ENCODE results near the gene MTR. TPM values are rescaled to one million over a fixed set of nuclear protein-coding genes. Genes with fewer than 3 reads are reported as not detected.
"Not testable (repeated sequence)": the region's sequence is repeated elsewhere in the genome, so short reads cannot be mapped to it uniquely, and the experiment has no call there.

MTR gene
- total RNA-seq, 2 donors from 2014 or later, result 67.4 to 68.7 TPM

- DNase-seq (ENCODE audit: low spot score in 2 of 2) (no peak), ATAC-seq (no peak)
- Mint-ChIP-seq H3K36me3 (peaks cover 5% of the 10 kb centered on the region in 2 donors), H3K27ac (peak overlapping the region in 1 of 2 donors; percentile 13), H3K9me3 (no peaks in the 10 kb centered on the region)
Observed at GRCh38 chr1:236841341-236841740, 46.2 kb downstream of the MTR start.

DNA sequence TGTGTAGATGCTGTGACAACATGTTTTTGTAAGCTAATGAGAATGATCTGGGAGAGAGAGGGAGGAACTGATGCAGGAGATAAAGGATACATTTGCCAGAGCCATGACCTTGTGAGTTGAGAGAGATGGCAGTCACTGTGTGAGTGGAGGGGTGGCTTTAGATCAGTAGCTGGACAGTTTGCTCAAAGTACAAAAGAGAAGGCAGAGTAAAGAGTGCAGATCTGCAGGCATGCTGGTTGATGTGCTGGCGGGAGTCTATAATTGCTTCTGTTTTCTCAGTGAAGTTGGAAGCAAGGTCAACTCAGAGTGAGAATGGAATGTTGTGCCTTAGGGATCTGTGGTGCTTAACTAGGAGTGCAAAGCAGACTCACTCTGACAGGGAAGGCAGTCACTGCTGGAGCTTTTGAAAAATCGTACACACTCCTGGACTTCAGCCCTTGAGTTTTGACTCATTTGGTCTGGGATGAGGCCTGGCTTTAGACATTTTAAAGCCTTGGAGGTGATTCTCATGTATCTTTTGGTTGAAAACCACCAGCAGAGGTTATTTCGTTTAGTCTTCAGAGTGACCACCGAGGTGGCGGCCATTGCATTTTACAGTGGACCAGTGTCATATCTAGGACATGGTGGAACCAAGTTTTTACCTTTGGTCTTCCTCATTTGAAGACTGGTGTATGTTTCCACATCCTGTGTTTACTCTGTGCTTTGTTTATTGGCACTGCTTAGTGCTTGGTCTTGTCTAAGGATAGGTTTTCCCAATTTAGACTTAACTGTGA is 49.6 kb downstream of the MTR start:
- DNase-seq (ENCODE audit: low spot score in 2 of 2) (no peak), ATAC-seq (no peak)
- Mint-ChIP-seq H3K9me3 (no peaks in the 10 kb centered on the region), H3K27ac (no peak overlapping the region), H3K36me3 (peaks cover 6 to 25% of the 10 kb centered on the region in 2 donors)

GRCh38 chr1:236845830-236846229 is 50.7 kb downstream of the MTR start:
- no peak overlapping the region for H3K27ac Mint-ChIP-seq
- no peak for DNase-seq (ENCODE audit: low spot score in 2 of 2)
- no peaks in the 10 kb centered on the region for H3K9me3 Mint-ChIP-seq
- ATAC-seq, result no peak
- peaks cover 6 to 25% of the 10 kb centered on the region in 2 donors for H3K36me3 Mint-ChIP-seq

DNA sequence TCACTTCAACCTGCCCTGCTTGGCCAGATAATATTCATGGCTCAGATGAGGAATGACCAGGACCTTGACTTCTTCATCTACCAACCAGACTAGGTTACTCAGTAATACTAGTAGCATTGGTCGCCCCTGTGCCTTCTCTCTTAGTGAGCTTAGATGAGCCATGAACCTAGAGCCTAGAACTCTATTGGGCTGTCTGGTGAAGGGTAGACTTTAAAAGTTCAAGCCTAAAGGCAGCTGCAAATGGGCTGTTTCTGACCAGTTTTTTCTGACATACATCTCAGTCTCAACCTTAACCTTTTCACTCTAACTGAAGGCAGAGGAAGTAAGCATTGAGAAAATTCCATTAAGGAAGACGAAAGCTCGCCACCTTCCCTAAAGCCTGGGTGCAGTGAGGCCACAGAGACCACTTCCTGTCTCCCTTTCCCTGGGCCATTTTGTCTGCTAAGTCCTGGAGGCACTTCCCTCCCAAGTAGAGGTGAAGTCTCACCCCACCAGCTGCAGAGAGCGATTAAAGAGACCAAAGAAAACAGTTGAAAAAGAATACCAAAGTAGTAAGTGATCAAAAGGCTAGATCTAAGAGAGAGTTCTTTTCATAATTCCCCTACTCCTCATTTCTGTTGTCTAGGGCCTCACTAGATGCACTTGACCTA is 53.3 kb downstream of the MTR start:
- ATAC-seq (no peak), DNase-seq (ENCODE audit: low spot score in 2 of 2) (no peak)
- peaks cover 6 to 20% of the 10 kb centered on the region in 2 donors for H3K36me3 Mint-ChIP-seq
- no peaks in the 10 kb centered on the region for H3K9me3 Mint-ChIP-seq
- no peak overlapping the region for H3K27ac Mint-ChIP-seq

- Mint-ChIP-seq H3K9me3 (no peaks in the 10 kb centered on the region), H3K36me3 (peaks cover 14 to 20% of the 10 kb centered on the region in 2 donors), H3K27ac (peak overlapping the region in 1 of 2 donors; percentile 5)
- ATAC-seq (no peak), DNase-seq (ENCODE audit: low spot score in 2 of 2) (no peak)
Observed at GRCh38 chr1:236850077-236850979, 55.2 kb downstream of the MTR start.

- no peak overlapping the region for H3K27ac Mint-ChIP-seq
- ATAC-seq, result no peak
- H3K9me3 Mint-ChIP-seq, result no peaks in the 10 kb centered on the region
- no peak for DNase-seq (ENCODE audit: low spot score in 2 of 2)
- peaks cover 19 to 28% of the 10 kb centered on the region in 2 donors for H3K36me3 Mint-ChIP-seq
Observed at GRCh38 chr1:236851871-236852270, 56.8 kb downstream of the MTR start.

GRCh38 chr1:236853921-236854604 is 59.0 kb downstream of the MTR start:
- ATAC-seq (no peak), DNase-seq (ENCODE audit: low spot score in 2 of 2) (no peak)
- Mint-ChIP-seq H3K27ac (no peak overlapping the region), H3K9me3 (peaks cover 0 to 3% of the 10 kb centered on the region in 2 donors), H3K36me3 (peaks cover 33 to 41% of the 10 kb centered on the region in 2 donors)

DNA sequence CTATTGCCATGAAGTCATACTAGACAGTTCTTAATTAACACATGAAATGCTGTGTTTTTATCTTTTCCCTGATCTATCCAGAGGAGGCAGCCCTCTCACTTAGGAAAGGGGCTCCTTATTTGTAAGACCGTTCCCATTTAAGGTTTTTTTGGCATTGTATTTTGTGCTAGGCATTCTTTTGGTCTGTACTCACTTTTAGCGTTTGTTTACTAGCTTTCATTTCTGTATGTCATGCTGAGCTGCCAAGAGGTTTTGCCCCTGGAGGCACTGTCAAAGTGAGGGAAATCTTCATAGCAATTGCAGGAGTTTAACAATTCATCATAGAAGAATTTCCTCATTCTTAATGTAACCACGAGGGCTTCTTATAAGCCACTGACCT is 59.5 kb downstream of the MTR start:
- H3K9me3 Mint-ChIP-seq, result peaks cover 0 to 3% of the 10 kb centered on the region in 2 donors
- DNase-seq (ENCODE audit: low spot score in 2 of 2), result no peak
- no peak overlapping the region for H3K27ac Mint-ChIP-seq
- no peak for ATAC-seq
- H3K36me3 Mint-ChIP-seq, result peaks cover 39 to 41% of the 10 kb centered on the region in 2 donors

DNA sequence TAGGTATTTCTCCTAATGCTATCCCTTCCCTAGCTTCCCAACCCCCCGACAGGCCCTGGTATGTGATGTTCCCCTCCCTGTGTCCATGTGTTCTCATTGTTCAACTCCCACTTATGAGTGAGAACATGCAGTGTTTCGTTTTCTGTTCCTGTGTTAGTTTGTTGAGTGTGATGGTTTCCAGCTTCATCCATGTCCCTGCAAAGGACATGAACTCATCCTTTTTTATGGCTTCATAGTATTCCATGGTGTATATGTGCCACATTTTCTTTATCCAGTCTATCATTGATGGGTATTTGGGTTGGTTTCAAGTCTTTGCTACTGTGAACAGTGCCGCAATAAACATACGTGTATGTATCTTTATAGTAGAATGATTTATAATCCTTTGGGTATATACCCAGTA is 61.6 kb downstream of the MTR start:
- not testable (repeated sequence) for H3K27ac Mint-ChIP-seq; ATAC-seq; DNase-seq (ENCODE audit: low spot score in 2 of 2); H3K9me3 Mint-ChIP-seq
- peaks cover 48 to 51% of the 10 kb centered on the region in 2 donors for H3K36me3 Mint-ChIP-seq

GRCh38 chr1:236858165-236858564 is 63.1 kb downstream of the MTR start:
- Mint-ChIP-seq H3K27ac (peak overlapping the region in 1 of 2 donors; percentile 38), H3K9me3 (peaks cover 0 to 3% of the 10 kb centered on the region in 2 donors), H3K36me3 (peaks cover 53 to 56% of the 10 kb centered on the region in 2 donors)
- ATAC-seq (peak in 1 of 2 donors; percentile 43), DNase-seq (ENCODE audit: low spot score in 2 of 2) (no peak)

DNA sequence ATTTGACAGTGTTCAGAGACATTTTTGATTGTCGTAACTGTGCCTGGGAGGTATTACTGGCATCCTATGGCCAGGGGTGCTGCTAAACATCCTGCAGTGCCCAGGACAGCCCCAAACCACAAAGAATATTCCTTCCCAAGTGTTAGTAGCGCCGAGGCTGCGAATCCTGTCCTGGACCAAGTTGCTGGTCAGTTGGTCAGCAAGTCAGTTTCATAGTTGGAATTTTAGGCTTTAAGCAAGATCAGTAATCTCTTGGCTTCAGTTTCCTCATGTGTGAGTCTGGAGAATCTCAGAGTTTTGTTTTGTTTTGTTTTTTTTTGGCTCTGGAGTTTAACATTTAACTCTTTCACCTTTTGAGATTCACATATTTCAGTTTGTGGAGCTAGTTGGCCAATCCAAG is 65.0 kb downstream of the MTR start:
- DNase-seq (ENCODE audit: low spot score in 2 of 2) (no peak), ATAC-seq (no peak)
- Mint-ChIP-seq H3K27ac (no peak overlapping the region), H3K9me3 (peaks cover 0 to 3% of the 10 kb centered on the region in 2 donors), H3K36me3 (peaks cover 44 to 56% of the 10 kb centered on the region in 2 donors)

DNA sequence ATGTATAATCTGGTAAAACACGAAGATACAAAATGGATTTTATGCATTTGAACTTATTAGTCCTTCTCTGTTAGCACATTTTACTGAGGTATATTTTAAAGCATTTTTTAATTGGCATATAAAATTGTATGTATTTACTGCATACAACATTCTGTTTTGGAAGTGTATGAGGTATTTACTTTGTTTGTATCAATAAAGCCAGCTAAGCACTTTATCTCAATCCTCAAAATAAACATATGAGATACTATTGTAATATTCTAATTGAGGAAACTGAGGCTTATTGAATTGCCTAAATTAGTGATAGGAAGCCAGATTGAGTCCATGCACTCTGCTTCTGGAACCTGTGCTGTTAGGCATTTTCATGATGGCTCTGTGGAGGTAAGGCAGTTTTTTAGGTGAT is 65.6 kb downstream of the MTR start:
- Mint-ChIP-seq H3K27ac (no peak overlapping the region), H3K9me3 (peaks cover 0 to 3% of the 10 kb centered on the region in 2 donors), H3K36me3 (peaks cover 44 to 56% of the 10 kb centered on the region in 2 donors)
- no peak for DNase-seq (ENCODE audit: low spot score in 2 of 2)
- ATAC-seq, result no peak

GRCh38 chr1:236861560-236862218 is 66.6 kb downstream of the MTR start:
- peak overlapping the region in 1 of 2 donors; percentile 24 for H3K27ac Mint-ChIP-seq
- peaks cover 0 to 3% of the 10 kb centered on the region in 2 donors for H3K9me3 Mint-ChIP-seq
- no peak for DNase-seq (ENCODE audit: low spot score in 2 of 2)
- H3K36me3 Mint-ChIP-seq, result peaks cover 42 to 45% of the 10 kb centered on the region in 2 donors
- peak; percentile 52 to 77 for ATAC-seq

DNA sequence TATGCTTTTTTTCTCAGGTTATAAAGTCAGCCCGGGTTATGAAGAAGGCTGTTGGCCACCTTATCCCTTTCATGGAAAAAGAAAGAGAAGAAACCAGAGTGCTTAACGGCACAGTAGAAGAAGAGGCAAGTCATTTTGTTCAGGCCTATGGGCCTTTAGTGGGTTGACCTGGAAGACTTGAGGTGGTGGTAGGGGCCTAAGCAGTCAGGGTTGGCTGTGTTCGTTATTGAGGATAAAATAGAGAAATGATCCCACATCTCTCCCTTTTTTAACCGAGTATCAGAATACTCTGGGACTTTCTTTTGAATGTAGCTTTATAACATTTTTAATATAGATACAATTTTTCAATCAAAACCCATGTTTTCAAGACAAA is 67.1 kb downstream of the MTR start:
- DNase-seq (ENCODE audit: low spot score in 2 of 2) (no peak), ATAC-seq (no peak)
- Mint-ChIP-seq H3K27ac (peak overlapping the region in 1 of 2 donors; percentile 24), H3K9me3 (peaks cover 0 to 3% of the 10 kb centered on the region in 2 donors), H3K36me3 (peaks cover 38 to 40% of the 10 kb centered on the region in 2 donors)

GRCh38 chr1:236862615-236863211 is 67.6 kb downstream of the MTR start:
- ATAC-seq (peak in 1 of 2 donors; percentile 29), DNase-seq (ENCODE audit: low spot score in 2 of 2) (no peak)
- H3K36me3 Mint-ChIP-seq, result peaks cover 33 to 35% of the 10 kb centered on the region in 2 donors
- H3K27ac Mint-ChIP-seq, result no peak overlapping the region
- H3K9me3 Mint-ChIP-seq, result no peaks in the 10 kb centered on the region

Measured in activated naive CD4-positive, alpha-beta T cell treated with anti-CD3 and anti-CD28 coated beads, Interleukin-2, amount 50 U/mL, for 72 hours (primary cell).